Progenitor cell of endocrine pancreas (in vitro differentiated cells): ENCODE results near the gene ZNF488. TPM values are rescaled to one million over a fixed set of nuclear protein-coding genes. Genes with fewer than 3 reads are reported as not detected.

Experiments used
- DNase-seq: peaks from one replicate; pipeline ENCODE4 v3.0.0; 2021; ENCODE audit warnings: low spot score; ENCODE audit not compliant: unreplicated experiment
- H3K27ac Mint-ChIP-seq: 2 replicates; pipeline ENCODE4 v1.8.0; 2021; ENCODE audit warnings: mild to moderate bottlenecking, moderate library complexity, mixed read lengths
- H3K27me3 Mint-ChIP-seq: 2 replicates; pipeline ENCODE4 v1.8.0; 2021; ENCODE audit warnings: mixed read lengths
- H3K36me3 Mint-ChIP-seq: 2 replicates; pipeline ENCODE4 v1.8.0; 2022; ENCODE audit warnings: mixed read lengths; ENCODE audit not compliant: insufficient read depth
- H3K4me1 Mint-ChIP-seq: 2 replicates; pipeline ENCODE4 v1.8.0; 2021; ENCODE audit warnings: low read depth, mixed read lengths
- H3K4me3 Mint-ChIP-seq: 2 replicates; pipeline ENCODE4 v1.8.0; 2021; ENCODE audit warnings: low read depth, mild to moderate bottlenecking, moderate library complexity, mixed read lengths
- H3K9me3 Mint-ChIP-seq: 2 replicates; pipeline ENCODE4 v1.8.0; 2021; ENCODE audit warnings: low read depth, mixed read lengths
- CTCF ChIP-seq: fragments of 200-600 bp; sonication (generic); IDR thresholded peaks from one replicate; pipeline ENCODE4 v1.5.0; 2021; ENCODE audit warnings: antibody characterized with exemption, mild to moderate bottlenecking; ENCODE audit not compliant: unreplicated experiment
- total RNA-seq: library from RNA; stranded (reverse); gene quantifications from 2 replicates; pipeline ENCODE4 v1.2.1, GENCODE V29; 2021

The ZNF488 gene
- total RNA-seq, 1 donor from 2014 or later, result 1.0 TPM

- H3K4me3 Mint-ChIP-seq, result no peak overlapping the region
- H3K9me3 Mint-ChIP-seq, result no peaks in the 10 kb centered on the region
- no peak overlapping the region for H3K27ac Mint-ChIP-seq
- H3K27me3 Mint-ChIP-seq, result peaks cover 3% of the 10 kb centered on the region
- peaks cover 3% of the 10 kb centered on the region for H3K4me1 Mint-ChIP-seq
- no peak for TF ChIP-seq CTCF
- no peak for DNase-seq
- H3K36me3 Mint-ChIP-seq, result no peaks in the 10 kb centered on the region
These were observed 24.3 kb downstream of the ZNF488 start for GRCh38 chr10:47359626-47360418.

GRCh38 chr10:47359101-47359500 is 25.0 kb downstream of the ZNF488 start:
- Mint-ChIP-seq H3K9me3 (no peaks in the 10 kb centered on the region), H3K4me1 (peaks cover under 1% of the 10 kb centered on the region), H3K27ac (no peak overlapping the region), H3K27me3 (peaks cover under 1% of the 10 kb centered on the region), H3K4me3 (no peak overlapping the region), H3K36me3 (no peaks in the 10 kb centered on the region)
- no peak for DNase-seq
- no peak for TF ChIP-seq CTCF

DNA sequence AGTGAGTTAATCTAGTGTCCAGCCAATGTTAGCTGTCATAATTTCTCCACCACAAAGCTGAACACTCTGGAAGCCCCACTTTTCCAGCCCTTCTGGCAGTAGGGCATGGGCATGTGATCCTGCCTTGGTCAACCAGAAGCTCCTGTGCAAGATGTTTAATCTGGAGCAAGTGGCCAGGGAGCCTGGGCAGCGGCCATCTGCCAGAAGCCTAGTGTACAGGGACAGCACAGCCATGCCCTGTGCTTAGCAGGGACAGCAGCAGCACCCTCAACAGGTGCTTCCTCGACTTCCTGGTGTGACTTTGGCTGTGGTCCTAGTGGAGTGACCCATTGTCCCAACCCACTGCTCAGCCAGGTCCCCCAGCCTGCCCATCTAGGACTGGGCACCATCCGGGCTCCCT is 25.6 kb downstream of the ZNF488 start:
- no peak overlapping the region for H3K27ac Mint-ChIP-seq
- no peaks in the 10 kb centered on the region for H3K9me3 Mint-ChIP-seq
- H3K27me3 Mint-ChIP-seq, result peaks cover 4% of the 10 kb centered on the region
- H3K36me3 Mint-ChIP-seq, result no peaks in the 10 kb centered on the region
- no peak for TF ChIP-seq CTCF
- no peaks in the 10 kb centered on the region for H3K4me1 Mint-ChIP-seq
- DNase-seq, result no peak
- no peak overlapping the region for H3K4me3 Mint-ChIP-seq

DNA sequence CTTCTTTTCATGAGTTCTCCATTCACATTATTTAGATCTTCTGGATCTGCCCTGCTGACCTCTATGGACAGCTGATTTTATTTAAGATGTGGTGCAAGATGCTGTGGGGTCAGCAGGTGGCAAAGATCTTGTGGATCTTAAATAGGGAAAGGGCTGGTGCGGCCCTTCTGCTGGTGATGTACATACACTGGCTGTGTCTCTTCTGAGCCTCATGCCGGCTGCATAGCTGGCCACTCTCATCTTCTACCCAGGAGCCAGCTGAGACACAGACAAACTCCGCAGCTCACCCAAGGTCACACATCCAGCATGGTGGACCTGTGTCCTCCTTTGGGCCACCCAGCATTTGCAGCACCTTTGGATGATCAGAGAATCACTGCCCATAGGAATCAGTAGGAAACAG is 26.2 kb downstream of the ZNF488 start:
- Mint-ChIP-seq H3K27ac (no peak overlapping the region), H3K9me3 (no peaks in the 10 kb centered on the region), H3K4me1 (no peaks in the 10 kb centered on the region), H3K4me3 (no peak overlapping the region), H3K27me3 (peaks cover 4% of the 10 kb centered on the region), H3K36me3 (no peaks in the 10 kb centered on the region)
- no peak for DNase-seq
- no peak for TF ChIP-seq CTCF

DNA sequence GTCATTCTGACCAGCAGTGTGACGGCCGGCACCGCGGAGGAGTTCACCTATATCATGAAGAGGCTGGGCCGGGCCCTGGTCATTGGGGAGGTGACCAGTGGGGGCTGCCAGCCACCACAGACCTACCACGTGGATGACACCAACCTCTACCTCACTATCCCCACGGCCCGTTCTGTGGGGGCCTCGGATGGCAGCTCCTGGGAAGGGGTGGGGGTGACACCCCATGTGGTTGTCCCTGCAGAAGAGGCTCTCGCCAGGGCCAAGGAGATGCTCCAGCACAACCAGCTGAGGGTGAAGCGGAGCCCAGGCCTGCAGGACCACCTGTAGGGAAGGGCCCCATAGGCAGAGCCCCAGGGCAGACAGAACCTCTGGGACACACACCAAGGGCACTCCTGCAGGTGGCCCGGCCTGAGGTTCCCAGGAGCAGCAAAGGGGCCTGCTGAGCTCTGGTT is 26.9 kb downstream of the ZNF488 start:
- no peak for DNase-seq
- no peak for TF ChIP-seq CTCF
- no peak overlapping the region for H3K4me3 Mint-ChIP-seq
- H3K27me3 Mint-ChIP-seq, result peaks cover 8% of the 10 kb centered on the region
- H3K27ac Mint-ChIP-seq, result no peak overlapping the region
- no peaks in the 10 kb centered on the region for H3K36me3 Mint-ChIP-seq
- no peaks in the 10 kb centered on the region for H3K4me1 Mint-ChIP-seq
- no peaks in the 10 kb centered on the region for H3K9me3 Mint-ChIP-seq
